NB4 (cell line): Measurements from ENCODE around the gene AAR2.

Source experiments
- DNase-seq: peaks from one replicate; pipeline ENCODE4 v3.0.0; 2010; ENCODE audit warnings: low read depth
- H3K4me3 ChIP-seq: one replicate; pipeline ENCODE4 v1.5.1; 2011; ENCODE audit warnings: mild to moderate bottlenecking, low read depth, low read length, moderate library complexity
- CTCF ChIP-seq: IDR thresholded peaks from one replicate; pipeline ENCODE4 v1.5.1; 2012; ENCODE audit warnings: low read depth, low read length
- MAX ChIP-seq: IDR thresholded peaks from 2 replicates; pipeline ENCODE4 v1.6.1; 2011; ENCODE audit warnings: low read depth, low read length
- MYC ChIP-seq: IDR thresholded peaks from 2 replicates; pipeline ENCODE4 v1.6.1; 2011; ENCODE audit warnings: low read depth, low read length
- POLR2A ChIP-seq: IDR thresholded peaks from 2 replicates; pipeline ENCODE4 v1.6.1; 2011; ENCODE audit warnings: mild to moderate bottlenecking; ENCODE audit not compliant: insufficient read length; ENCODE audit errors: extremely low read depth

Gene AAR2

GRCh38 chr20:36238153-36238552, 1.9 kb downstream of the AAR2 start:
- H3K4me3 ChIP-seq, result no peak overlapping the region
- DNase-seq, result no peak
- TF ChIP-seq CTCF, result no peak
- no peak for TF ChIP-seq MYC
- TF ChIP-seq POLR2A, result no peak
- TF ChIP-seq MAX, result no peak

- no peak for TF ChIP-seq POLR2A
- no peak for TF ChIP-seq MYC
- TF ChIP-seq CTCF, result no peak
- TF ChIP-seq MAX, result no peak
- no peak overlapping the region for H3K4me3 ChIP-seq
- DNase-seq, result no peak
Observed at GRCh38 chr20:36238760-36239159, 2.5 kb downstream of the AAR2 start.

GRCh38 chr20:36240076-36240475, 3.8 kb downstream of the AAR2 start:
- DNase-seq, result no peak
- H3K4me3 ChIP-seq, result no peak overlapping the region
- TF ChIP-seq CTCF (no peak), MAX (no peak), MYC (no peak), POLR2A (no peak)

- TF ChIP-seq MAX (no peak), MYC (no peak), POLR2A (no peak), CTCF (no peak)
- DNase-seq, result no peak
- no peak overlapping the region for H3K4me3 ChIP-seq
Observed at GRCh38 chr20:36241678-36242077, 5.4 kb downstream of the AAR2 start.

- TF ChIP-seq MYC (no peak), POLR2A (no peak), MAX (no peak), CTCF (no peak)
- H3K4me3 ChIP-seq, result no peak overlapping the region
- DNase-seq, result no peak
Observed at GRCh38 chr20:36243726-36244125, 7.4 kb downstream of the AAR2 start.

- H3K4me3 ChIP-seq, result no peak overlapping the region
- DNase-seq, result no peak
- no peak for TF ChIP-seq CTCF
- no peak for TF ChIP-seq MAX
- TF ChIP-seq POLR2A, result no peak
- no peak for TF ChIP-seq MYC
Observed at GRCh38 chr20:36246401-36246800, 10.1 kb downstream of the AAR2 start.
